OCI-LY7 (cell line): ENCODE data around the gene C3orf20.

ENCODE experiments used
- EZH2phosphoT487 ChIP-seq: fragments of 200-600 bp; sonication (generic); IDR thresholded peaks from 2 replicates; pipeline ENCODE4 v1.6.1; 2018; ENCODE audit warnings: low read depth, borderline replicate concordance, mild to moderate bottlenecking, mixed run types, antibody characterized with exemption, low read length, moderate library complexity, mixed read lengths
- TF ChIP-seq, protein P1 (sequence below): fragments of 200-600 bp; sonication (generic); conservative IDR thresholded peaks from 2 replicates; pipeline ENCODE4 v1.5.1; 2014; ENCODE audit warnings: mild to moderate bottlenecking, antibody characterized with exemption, low read length, moderate library complexity, mixed read lengths

- TF ChIP-seq, protein P1, sequence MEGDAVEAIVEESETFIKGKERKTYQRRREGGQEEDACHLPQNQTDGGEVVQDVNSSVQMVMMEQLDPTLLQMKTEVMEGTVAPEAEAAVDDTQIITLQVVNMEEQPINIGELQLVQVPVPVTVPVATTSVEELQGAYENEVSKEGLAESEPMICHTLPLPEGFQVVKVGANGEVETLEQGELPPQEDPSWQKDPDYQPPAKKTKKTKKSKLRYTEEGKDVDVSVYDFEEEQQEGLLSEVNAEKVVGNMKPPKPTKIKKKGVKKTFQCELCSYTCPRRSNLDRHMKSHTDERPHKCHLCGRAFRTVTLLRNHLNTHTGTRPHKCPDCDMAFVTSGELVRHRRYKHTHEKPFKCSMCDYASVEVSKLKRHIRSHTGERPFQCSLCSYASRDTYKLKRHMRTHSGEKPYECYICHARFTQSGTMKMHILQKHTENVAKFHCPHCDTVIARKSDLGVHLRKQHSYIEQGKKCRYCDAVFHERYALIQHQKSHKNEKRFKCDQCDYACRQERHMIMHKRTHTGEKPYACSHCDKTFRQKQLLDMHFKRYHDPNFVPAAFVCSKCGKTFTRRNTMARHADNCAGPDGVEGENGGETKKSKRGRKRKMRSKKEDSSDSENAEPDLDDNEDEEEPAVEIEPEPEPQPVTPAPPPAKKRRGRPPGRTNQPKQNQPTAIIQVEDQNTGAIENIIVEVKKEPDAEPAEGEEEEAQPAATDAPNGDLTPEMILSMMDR, result peak; percentile 96
- no peak for TF ChIP-seq EZH2phosphoT487
Measured at GRCh38 chr3:14780927-14781507, 106.1 kb downstream of the C3orf20 start.
